Stimulated activated CD4-positive, alpha-beta T cell treated with anti-CD3 and anti-CD28 coated beads, Interleukin-15, amount 100 ng/mL, for 48 hours (primary cell): Measurements from ENCODE around the gene TLE7.

Source experiments
- DNase-seq, 2 donors: peaks; one replicate each; pipeline ENCODE4 v3.0.0-alpha.2; 2020; ENCODE audit warnings: low read depth in 2 of 2

TLE7 gene

GRCh38 chr16:71442051-71442440, at the start of gene TLE7:
Gene TLE7, minus strand, starts transcription at chr16:71442054. Its CDS starts 8,730 bp downstream, at chr16:71433324.
- no peak for DNase-seq

GRCh38 chr16:71491054-71491453, 49.2 kb upstream of the TLE7 start:
- DNase-seq, result no peak

- DNase-seq, result no peak
Observed at GRCh38 chr16:71490361-71490760, 48.5 kb upstream of the TLE7 start.

GRCh38 chr16:71489122-71489521, 47.3 kb upstream of the TLE7 start, which contains the start of gene ZNF19:
Gene ZNF19, minus strand, starts transcription at chr16:71489324. Its CDS starts 7,210 bp downstream, at chr16:71482114.
- DNase-seq, result no peak

- DNase-seq, result peak; percentile 68 to 73
Observed at GRCh38 chr16:71484006-71484893, 42.4 kb upstream of the TLE7 start.

- DNase-seq, result no peak
Observed at GRCh38 chr16:71482569-71482968, 40.7 kb upstream of the TLE7 start.

- no peak for DNase-seq
Observed at GRCh38 chr16:71480956-71481355, 39.1 kb upstream of the TLE7 start.

GRCh38 chr16:71479420-71479819, 37.6 kb upstream of the TLE7 start:
- DNase-seq, result no peak

- DNase-seq, result no peak
Observed at GRCh38 chr16:71476457-71477124, 34.7 kb upstream of the TLE7 start.

- DNase-seq, result no peak
Observed at GRCh38 chr16:71474864-71475263, 33.0 kb upstream of the TLE7 start.

GRCh38 chr16:71473891-71474290, 32.0 kb upstream of the TLE7 start:
- no peak for DNase-seq

- DNase-seq, result no peak
Observed at GRCh38 chr16:71472931-71473330, 31.1 kb upstream of the TLE7 start.

GRCh38 chr16:71472051-71472450, 30.2 kb upstream of the TLE7 start:
- no peak for DNase-seq

GRCh38 chr16:71467810-71468209, 26.0 kb upstream of the TLE7 start:
- DNase-seq, result peak in 1 of 2 donors; percentile 18

GRCh38 chr16:71464231-71464630, 22.4 kb upstream of the TLE7 start:
- DNase-seq, result no peak

- DNase-seq, result peak; percentile 61 to 70
Observed at GRCh38 chr16:71461686-71462648, 20.1 kb upstream of the TLE7 start, which contains the start of gene ZNF23. Gene ZNF23, minus strand, starts transcription at chr16:71462247. Its CDS starts 5,451 bp downstream, at chr16:71456796.

- DNase-seq, result no peak
Observed at GRCh38 chr16:71460941-71461340, 19.1 kb upstream of the TLE7 start.

- DNase-seq, result no peak
Observed at GRCh38 chr16:71460236-71460635, 18.4 kb upstream of the TLE7 start.

GRCh38 chr16:71459510-71459909, 17.7 kb upstream of the TLE7 start:
- DNase-seq, result no peak

GRCh38 chr16:71456801-71457200, 14.9 kb upstream of the TLE7 start:
- no peak for DNase-seq

- DNase-seq, result no peak
Observed at GRCh38 chr16:71453036-71453435, 11.2 kb upstream of the TLE7 start.

- no peak for DNase-seq
Observed at GRCh38 chr16:71449020-71449419, 7.2 kb upstream of the TLE7 start.
